ENCODE results near the gene ST8SIA5.

Gene ST8SIA5

GRCh38 chr18:46668135-46668534 lies 88.7 kb downstream of the ST8SIA5 start:
- no peak for DNase-seq (ENCODE audit: extremely low spot score)
- POLR2A ChIA-PET = no interaction called here
- TF ChIP-seq PKNOX1 (IDR thresholded peaks at IDR 0.05) (no peak), ZNF384 (IDR thresholded peaks at IDR 0.05) (no peak), FOXM1 (IDR thresholded peaks at IDR 0.05; ENCODE audit: borderline replicate concordance) (no peak), BHLHE40 (IDR thresholded peaks at IDR 0.05; ENCODE audit: borderline replicate concordance) (no peak), LEF1 (IDR thresholded peaks at IDR 0.05; ENCODE audit: borderline replicate concordance) (no peak), SUZ12 (IDR thresholded peaks at IDR 0.05) (no peak), NFRKB (IDR thresholded peaks at IDR 0.05) (no peak), L3MBTL2 (conservative IDR thresholded peaks at IDR 0.05) (no peak), ELF4 (IDR thresholded peaks at IDR 0.05) (no peak), CTBP1 (IDR thresholded peaks at IDR 0.05; ENCODE audit: borderline replicate concordance) (no peak), TARDBP (IDR thresholded peaks at IDR 0.05) (no peak), ARNT (IDR thresholded peaks at IDR 0.05) (no peak), HDGF (IDR thresholded peaks at IDR 0.05; ENCODE audit: borderline replicate concordance) (no peak), FOXA1 (IDR thresholded peaks at IDR 0.05) (no peak), SP1 (IDR thresholded peaks at IDR 0.05) (no peak), FOXK2 (IDR thresholded peaks at IDR 0.05) (no peak)
- CTCF ChIA-PET = no interaction called here

- TF ChIP-seq ARNT (IDR thresholded peaks at IDR 0.05) (no peak), TARDBP (IDR thresholded peaks at IDR 0.05) (no peak), LEF1 (IDR thresholded peaks at IDR 0.05; ENCODE audit: borderline replicate concordance) (no peak), SP1 (IDR thresholded peaks at IDR 0.05) (no peak), BHLHE40 (IDR thresholded peaks at IDR 0.05; ENCODE audit: borderline replicate concordance) (no peak), NFRKB (IDR thresholded peaks at IDR 0.05) (no peak), FOXA1 (IDR thresholded peaks at IDR 0.05) (no peak), PKNOX1 (IDR thresholded peaks at IDR 0.05) (no peak), SUZ12 (IDR thresholded peaks at IDR 0.05) (no peak), FOXK2 (IDR thresholded peaks at IDR 0.05) (no peak), FOXM1 (IDR thresholded peaks at IDR 0.05; ENCODE audit: borderline replicate concordance) (no peak), ZNF384 (IDR thresholded peaks at IDR 0.05) (no peak), ELF4 (IDR thresholded peaks at IDR 0.05) (no peak), L3MBTL2 (conservative IDR thresholded peaks at IDR 0.05) (no peak), HDGF (IDR thresholded peaks at IDR 0.05; ENCODE audit: borderline replicate concordance) (no peak), CTBP1 (IDR thresholded peaks at IDR 0.05; ENCODE audit: borderline replicate concordance) (no peak)
- no peak for DNase-seq (ENCODE audit: extremely low spot score)
- CTCF ChIA-PET = no interaction called here
- POLR2A ChIA-PET = no interaction called here
These were observed 93.3 kb downstream of the ST8SIA5 start for GRCh38 chr18:46663539-46663938.

- ChIA-PET CTCF (interaction anchor here (0.6 to 1.6 kb wide), 2 partner anchors 380 to 506 kb away, joined by 3 to 6 read pairs; no protein-coding TSS in a partner anchor), POLR2A (no interaction called here)
These were observed 95.7 kb downstream of the ST8SIA5 start for GRCh38 chr18:46660957-46661749.

GRCh38 chr18:46659484-46659883 lies 97.4 kb downstream of the ST8SIA5 start:
- TF ChIP-seq FOXA1 (IDR thresholded peaks at IDR 0.05) = no peak
- TF ChIP-seq BHLHE40 (IDR thresholded peaks at IDR 0.05; ENCODE audit: borderline replicate concordance) = no peak
- TF ChIP-seq LEF1 (IDR thresholded peaks at IDR 0.05; ENCODE audit: borderline replicate concordance) = no peak
- TF ChIP-seq TARDBP (IDR thresholded peaks at IDR 0.05) = no peak
- DNase-seq (ENCODE audit: extremely low spot score) = no peak
- ChIA-PET CTCF (no interaction called here), POLR2A (no interaction called here)

More at GRCh38 chr18:46660957-46661749, 95.7 kb downstream of the ST8SIA5 start:
- TF ChIP-seq BHLHE40 (IDR thresholded peaks at IDR 0.05; ENCODE audit: borderline replicate concordance) = no peak
- TF ChIP-seq CTBP1 (IDR thresholded peaks at IDR 0.05; ENCODE audit: borderline replicate concordance) = no peak
- no peak for TF ChIP-seq FOXK2 (IDR thresholded peaks at IDR 0.05)
- TF ChIP-seq SUZ12 (IDR thresholded peaks at IDR 0.05) = no peak
- no peak for TF ChIP-seq ARNT (IDR thresholded peaks at IDR 0.05)
- no peak for TF ChIP-seq L3MBTL2 (conservative IDR thresholded peaks at IDR 0.05)
- TF ChIP-seq HDGF (IDR thresholded peaks at IDR 0.05; ENCODE audit: borderline replicate concordance) = no peak
- TF ChIP-seq FOXM1 (IDR thresholded peaks at IDR 0.05; ENCODE audit: borderline replicate concordance) = no peak
- TF ChIP-seq SP1 (IDR thresholded peaks at IDR 0.05) = no peak
- no peak for TF ChIP-seq ELF4 (IDR thresholded peaks at IDR 0.05)
- no peak for TF ChIP-seq NFRKB (IDR thresholded peaks at IDR 0.05)
- TF ChIP-seq PKNOX1 (IDR thresholded peaks at IDR 0.05) = no peak
- TF ChIP-seq FOXA1 (IDR thresholded peaks at IDR 0.05) = no peak
- no peak for TF ChIP-seq TARDBP (IDR thresholded peaks at IDR 0.05)
- no peak for TF ChIP-seq ZNF384 (IDR thresholded peaks at IDR 0.05)
- DNase-seq (ENCODE audit: extremely low spot score) = peak; percentile 8

- ChIA-PET POLR2A (no interaction called here), CTCF (interaction anchor here (0.5 to 3.1 kb wide), 21 partner anchors 9 to 1080 kb away, joined by 3 to 13 read pairs (median 4); a partner anchor contains a TSS)
- no peak for DNase-seq (ENCODE audit: extremely low spot score)
- TF ChIP-seq BHLHE40 (IDR thresholded peaks at IDR 0.05; ENCODE audit: borderline replicate concordance) (no peak), CTBP1 (IDR thresholded peaks at IDR 0.05; ENCODE audit: borderline replicate concordance) (no peak), TARDBP (IDR thresholded peaks at IDR 0.05) (no peak), FOXK2 (IDR thresholded peaks at IDR 0.05) (no peak), PKNOX1 (IDR thresholded peaks at IDR 0.05) (no peak), SP1 (IDR thresholded peaks at IDR 0.05) (no peak), ARNT (IDR thresholded peaks at IDR 0.05) (no peak), L3MBTL2 (conservative IDR thresholded peaks at IDR 0.05) (no peak), NFRKB (IDR thresholded peaks at IDR 0.05) (no peak), FOXA1 (IDR thresholded peaks at IDR 0.05) (no peak), ELF4 (IDR thresholded peaks at IDR 0.05) (no peak), ZNF384 (IDR thresholded peaks at IDR 0.05) (no peak), HDGF (IDR thresholded peaks at IDR 0.05; ENCODE audit: borderline replicate concordance) (no peak), LEF1 (IDR thresholded peaks at IDR 0.05; ENCODE audit: borderline replicate concordance) (no peak), SUZ12 (IDR thresholded peaks at IDR 0.05) (no peak), FOXM1 (IDR thresholded peaks at IDR 0.05; ENCODE audit: borderline replicate concordance) (no peak)
These were observed 99.5 kb downstream of the ST8SIA5 start, which contains the start of gene LOXHD1 for GRCh38 chr18:46657115-46657955. LOXHD1 (minus strand) TSS chr18:46657220; CDS start chr18:46657033, 187 bp downstream.
